Tibial nerve (tissue), 4 donors: Measurements from ENCODE around the gene DCTN1. TPM values are rescaled to one million over a fixed set of nuclear protein-coding genes. Genes with fewer than 3 reads are reported as not detected.
A peak's percentile ranks its signal among the peaks of the same experiment; 100 is the strongest.

Source experiments
- DNase-seq, 2 donors: peaks; one replicate each; pipeline ENCODE4 v3.0.0-alpha.2; 2019; ENCODE audit warnings: low spot score in 2 of 2
- H3K27ac ChIP-seq, 4 donors: fragments of 200-600 bp; sonication (generic) in 3 of 4; one replicate each; pipeline ENCODE4 v1.5.1; 2017 to 2019; ENCODE audit warnings: mild to moderate bottlenecking in 1 of 4
- H3K27me3 ChIP-seq, 2 donors: fragments of 200-600 bp; sonication (generic) in 1 of 2; one replicate each; pipeline versions ENCODE4 v1.5.1 to v1.6.0; 2017 to 2019
- H3K36me3 ChIP-seq, 3 donors: fragments of 200-600 bp; sonication (generic); one replicate each; pipeline ENCODE4 v1.5.1; 2018 to 2019
- H3K4me1 ChIP-seq, 4 donors: fragments of 200-600 bp; sonication (generic) in 3 of 4; one replicate each; pipeline ENCODE4 v1.5.1; 2017 to 2019
- H3K4me3 ChIP-seq, 4 donors: fragments of 200-600 bp; sonication (generic) in 3 of 4; one replicate each; pipeline ENCODE4 v1.5.1; 2017 to 2019; ENCODE audit warnings: mild to moderate bottlenecking in 1 of 4, moderate library complexity in 1 of 4
- H3K9me3 ChIP-seq, 4 donors: fragments of 200-600 bp; sonication (generic) in 3 of 4; one replicate each; pipeline ENCODE4 v1.5.1; 2017 to 2019
- EP300 ChIP-seq, 2 donors: sonication (generic); formaldehyde crosslinking; IDR thresholded peaks; one replicate each; pipeline ENCODE4 v1.6.1; 2017; ENCODE audit warnings: antibody characterized with exemption in 2 of 2, mild to moderate bottlenecking in 1 of 2
- POLR2A ChIP-seq, 2 donors: fragments of 450-650 bp; IDR thresholded peaks; one replicate each; pipeline ENCODE4 v1.6.1; 2017; ENCODE audit warnings: antibody characterized with exemption in 2 of 2, mild to moderate bottlenecking in 2 of 2, moderate library complexity in 2 of 2
- WGBS, 2 donors: methylation state at CpG; one replicate each; pipeline ENCODE4 v1.1.5; 2018; 5-methylcytosine and 5-hydroxymethylcytosine counted together
- total RNA-seq, 4 donors: library from RNA; depleted of rRNA; stranded (reverse); fragments of >200 nt; gene quantifications; one replicate each; pipeline ENCODE4 v1.1.0, GENCODE V29; 2016
- TF ChIP-seq, protein P1 (sequence below), 5 experiments: fragments of 200-600 bp in 3 of 5; fragments of 450-650 bp in 2 of 5; sonication (generic) in 3 of 5; IDR thresholded peaks; one replicate each; pipeline ENCODE4 v1.5.1; 2016 to 2019; ENCODE audit warnings: antibody characterized with exemption in 5 of 5, mild to moderate bottlenecking in 3 of 5, moderate library complexity in 2 of 5

Gene DCTN1
- total RNA-seq, 4 donors from 2014 or later = 122 to 157 (median 140) TPM

DNA sequence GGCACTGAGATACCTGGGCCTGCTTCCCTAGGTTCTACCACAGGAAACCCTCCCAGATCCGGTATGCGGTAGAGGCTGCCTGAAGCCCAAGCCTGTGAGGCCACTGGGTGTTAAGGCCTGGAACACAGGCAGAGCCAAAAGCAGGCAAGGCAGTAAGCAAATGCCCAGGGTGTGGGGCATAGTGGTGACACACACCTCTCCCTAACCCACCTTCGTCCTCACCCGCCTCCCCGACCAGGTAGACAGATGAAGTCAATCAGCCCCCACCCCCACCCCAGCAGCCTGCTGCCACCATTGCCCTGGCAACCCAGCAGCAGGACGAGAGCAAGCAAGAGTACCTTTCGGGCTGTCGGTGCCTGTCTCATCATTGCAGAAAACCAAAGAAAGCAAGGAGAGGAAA lies 6.1 kb downstream of the DCTN1 start:
- 64 to 66% methylated on average over 8 of the region's 8 CpGs for WGBS, 2 donors
- peaks cover 5 to 53% (median 20%) of the 10 kb centered on the region in 3 donors for H3K36me3 ChIP-seq

DNA sequence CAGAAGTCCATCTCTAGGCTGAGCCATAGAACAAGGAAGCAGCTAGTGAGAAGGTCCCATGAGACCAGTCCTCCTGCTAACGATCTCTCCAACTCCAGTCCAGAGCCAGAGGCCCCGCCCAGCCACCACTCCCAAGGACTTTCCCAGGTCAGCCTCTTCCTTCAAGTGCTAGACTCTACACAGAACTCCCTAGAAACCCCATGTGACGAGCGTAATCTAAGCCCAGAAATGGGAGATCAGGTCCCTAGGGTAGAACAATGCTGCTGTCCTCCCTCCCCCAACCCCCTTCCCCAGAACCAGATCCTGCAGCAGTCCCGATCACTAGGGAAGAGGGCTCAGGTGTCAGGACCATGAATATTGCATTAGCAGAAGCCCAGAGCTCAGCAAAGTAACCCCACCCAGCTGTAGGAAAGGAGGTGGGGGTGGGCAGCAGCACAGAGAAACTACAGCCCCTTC lies 6.9 kb downstream of the DCTN1 start:
- Histone ChIP-seq H3K27ac (peak overlapping the region; percentile 51 to 88 (median 72)), H3K4me1 (peaks cover 0 to 43% (median 7%) of the 10 kb centered on the region in 4 donors)
- DNase-seq = peak; percentile 27 to 40

More for the DNA sequence above, 6.1 kb downstream of the DCTN1 start:
- peak overlapping the region; percentile 0 to 51 (median 16) for H3K4me3 ChIP-seq
- TF ChIP-seq EP300 (IDR thresholded peaks at IDR 0.05) (no peak), POLR2A (IDR thresholded peaks at IDR 0.05) (no peak)
- TF ChIP-seq, protein P1, sequence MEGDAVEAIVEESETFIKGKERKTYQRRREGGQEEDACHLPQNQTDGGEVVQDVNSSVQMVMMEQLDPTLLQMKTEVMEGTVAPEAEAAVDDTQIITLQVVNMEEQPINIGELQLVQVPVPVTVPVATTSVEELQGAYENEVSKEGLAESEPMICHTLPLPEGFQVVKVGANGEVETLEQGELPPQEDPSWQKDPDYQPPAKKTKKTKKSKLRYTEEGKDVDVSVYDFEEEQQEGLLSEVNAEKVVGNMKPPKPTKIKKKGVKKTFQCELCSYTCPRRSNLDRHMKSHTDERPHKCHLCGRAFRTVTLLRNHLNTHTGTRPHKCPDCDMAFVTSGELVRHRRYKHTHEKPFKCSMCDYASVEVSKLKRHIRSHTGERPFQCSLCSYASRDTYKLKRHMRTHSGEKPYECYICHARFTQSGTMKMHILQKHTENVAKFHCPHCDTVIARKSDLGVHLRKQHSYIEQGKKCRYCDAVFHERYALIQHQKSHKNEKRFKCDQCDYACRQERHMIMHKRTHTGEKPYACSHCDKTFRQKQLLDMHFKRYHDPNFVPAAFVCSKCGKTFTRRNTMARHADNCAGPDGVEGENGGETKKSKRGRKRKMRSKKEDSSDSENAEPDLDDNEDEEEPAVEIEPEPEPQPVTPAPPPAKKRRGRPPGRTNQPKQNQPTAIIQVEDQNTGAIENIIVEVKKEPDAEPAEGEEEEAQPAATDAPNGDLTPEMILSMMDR (IDR thresholded peaks at IDR 0.05) = no peak
- no peak for DNase-seq
- peak overlapping the region; percentile 51 to 88 (median 72) for H3K27ac ChIP-seq
- H3K27me3 ChIP-seq = no peaks in the 10 kb centered on the region
- no peaks in the 10 kb centered on the region for H3K9me3 ChIP-seq
- peaks cover 0 to 49% (median 7%) of the 10 kb centered on the region in 4 donors for H3K4me1 ChIP-seq

DNA sequence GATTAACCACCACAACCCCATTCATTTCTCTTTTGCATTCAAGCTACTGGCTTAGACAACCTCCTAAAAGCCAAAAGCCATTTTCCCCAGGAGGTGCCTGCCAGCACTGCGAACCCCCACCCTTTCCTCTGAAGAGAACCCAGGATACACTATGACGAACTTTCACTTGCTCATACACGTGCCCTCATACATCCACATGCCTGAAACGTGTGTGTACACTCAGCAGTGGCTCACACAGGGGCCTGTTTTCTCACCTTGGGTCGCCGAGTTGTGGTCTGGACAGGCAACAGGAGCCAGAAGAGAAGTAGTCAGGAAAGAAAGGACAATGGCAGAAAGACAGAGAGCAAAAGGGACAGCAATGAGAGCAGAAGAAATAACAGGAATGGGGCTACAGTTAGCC lies 7.4 kb downstream of the DCTN1 start:
- H3K4me3 ChIP-seq = no peak overlapping the region
- H3K4me1 ChIP-seq = peaks cover 0 to 39% (median 7%) of the 10 kb centered on the region in 4 donors
- TF ChIP-seq POLR2A (IDR thresholded peaks at IDR 0.05) (no peak), EP300 (IDR thresholded peaks at IDR 0.05) (no peak)
- TF ChIP-seq, protein P1 (IDR thresholded peaks at IDR 0.05) = no peak
- no peaks in the 10 kb centered on the region for H3K9me3 ChIP-seq
- no peak for DNase-seq
- H3K27ac ChIP-seq = peak overlapping the region in 2 of 4 donors; percentile 41 to 88
- no peaks in the 10 kb centered on the region for H3K27me3 ChIP-seq
- WGBS, 2 donors = 79 to 83% methylated on average over 6 of the region's 6 CpGs
- peaks cover 6 to 61% (median 33%) of the 10 kb centered on the region in 3 donors for H3K36me3 ChIP-seq

More for the DNA sequence above, 6.9 kb downstream of the DCTN1 start:
- WGBS, 2 donors = 63 to 65% methylated on average over 5 of the region's 5 CpGs
- Histone ChIP-seq H3K9me3 (no peaks in the 10 kb centered on the region), H3K36me3 (peaks cover 6 to 60% (median 27%) of the 10 kb centered on the region in 3 donors), H3K4me3 (no peak overlapping the region), H3K27me3 (no peaks in the 10 kb centered on the region)
- TF ChIP-seq EP300 (IDR thresholded peaks at IDR 0.05) (no peak), POLR2A (IDR thresholded peaks at IDR 0.05) (no peak)
- TF ChIP-seq, protein P1 (IDR thresholded peaks at IDR 0.05) = no peak

DNA sequence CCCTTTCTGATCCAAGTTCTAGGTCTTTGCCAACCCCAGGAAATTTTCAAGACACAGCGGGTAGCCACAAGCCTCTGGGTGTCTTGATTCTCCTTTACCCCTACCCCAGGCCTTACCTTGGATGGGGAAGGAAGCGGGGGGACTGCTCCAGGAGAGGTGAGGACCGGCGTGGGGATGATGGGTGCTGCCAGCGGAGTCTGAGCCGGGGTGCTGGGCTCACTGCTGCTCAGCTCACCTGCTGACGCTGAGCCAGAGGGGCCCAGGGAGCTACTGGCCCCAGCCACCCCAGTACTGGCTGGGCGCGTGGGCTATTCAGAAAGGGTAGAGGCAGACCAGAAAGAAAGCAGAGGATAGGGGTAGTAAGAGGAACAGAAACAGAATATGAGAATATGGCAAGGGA lies 8.7 kb downstream of the DCTN1 start:
- H3K36me3 ChIP-seq = peaks cover 16 to 61% (median 40%) of the 10 kb centered on the region in 3 donors
- no peak for DNase-seq
- TF ChIP-seq POLR2A (IDR thresholded peaks at IDR 0.05) = no peak
- TF ChIP-seq, protein P1 (IDR thresholded peaks at IDR 0.05) = no peak
- TF ChIP-seq EP300 (IDR thresholded peaks at IDR 0.05) = no peak
- no peaks in the 10 kb centered on the region for H3K9me3 ChIP-seq
- no peaks in the 10 kb centered on the region for H3K27me3 ChIP-seq
- WGBS, 2 donors = 93 to 97% methylated on average over 9 of the region's 9 CpGs
- no peak overlapping the region for H3K4me3 ChIP-seq
- H3K4me1 ChIP-seq = peaks cover 0 to 39% (median 7%) of the 10 kb centered on the region in 4 donors
- no peak overlapping the region for H3K27ac ChIP-seq

DNA sequence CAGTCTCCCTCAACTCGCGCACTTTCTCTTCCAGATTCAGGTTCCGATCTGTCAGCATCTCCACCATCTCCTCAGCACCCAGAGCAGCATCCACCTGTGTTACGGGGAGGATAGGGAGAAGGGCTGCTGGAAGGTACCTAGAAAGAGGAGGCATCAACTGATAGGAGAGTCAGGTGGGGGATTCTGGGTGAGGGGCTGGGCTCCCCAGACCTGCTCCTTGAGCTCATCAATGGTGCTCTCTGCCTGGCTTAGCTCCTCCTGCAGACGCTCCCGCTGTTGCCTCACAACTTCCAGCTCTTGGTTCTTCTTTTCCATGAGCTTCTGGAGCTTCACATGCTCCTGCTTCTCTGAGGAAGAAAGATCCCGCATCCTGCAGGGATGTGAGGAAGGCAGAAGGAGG lies 10.1 kb downstream of the DCTN1 start:
- TF ChIP-seq, protein P1 (IDR thresholded peaks at IDR 0.05) = no peak
- no peak for DNase-seq
- Histone ChIP-seq H3K27me3 (no peaks in the 10 kb centered on the region), H3K9me3 (no peaks in the 10 kb centered on the region), H3K36me3 (peaks cover 16 to 67% (median 54%) of the 10 kb centered on the region in 3 donors), H3K27ac (no peak overlapping the region), H3K4me3 (no peak overlapping the region), H3K4me1 (peaks cover 0 to 32% (median 7%) of the 10 kb centered on the region in 4 donors)
- 95 to 96% methylated on average over 7 of the region's 7 CpGs for WGBS, 2 donors
